SK-N-SH (cell line): ENCODE data around the gene MS4A2. TPM values are rescaled to one million over a fixed set of nuclear protein-coding genes. Genes with fewer than 3 reads are reported as not detected.

Experiments
- CTCF ChIA-PET: fragments of 300-600, 350-600 bp; formaldehyde crosslinking; extraction: SDS; loops from one replicate; lab custom pipeline; 2021; lab: Yijun Ruan, JAX
- POLR2A ChIA-PET: fragments of 350-600 bp; sonication (Branson Sonifier 250); formaldehyde crosslinking; extraction: SDS; loops from one replicate; lab custom pipeline; 2020; ENCODE audit warnings: antibody characterized with exemption, inconsistent platforms; lab: Yijun Ruan, JAX
- DNase-seq: peaks from one replicate; pipeline ENCODE4 v3.0.0; 2012
- H2AFZ ChIP-seq: fragments of 200-600 bp; sonication (generic); 2 replicates; pipeline ENCODE4 v1.8.1; 2016; ENCODE audit warnings: antibody characterized with exemption, mild to moderate bottlenecking, low read depth
- H3F3A ChIP-seq: fragments of 200-600 bp; sonication (generic); replicated peaks from 2 replicates; pipeline ENCODE3; 2016; ENCODE audit warnings: antibody characterized with exemption, mild to moderate bottlenecking; ENCODE audit not compliant: insufficient read depth
- H3K27ac ChIP-seq, 2 experiments: fragments of 200-500 bp in 1 of 2; fragments of 200-600 bp in 1 of 2; sonication (Bioruptor generic) in 1 of 2; sonication (generic), shearing (Covaris generic) in 1 of 2; 2 replicates each; pipeline versions ENCODE4 v1.5.1 to v1.6.1; 2014 to 2016; ENCODE audit warnings: low read depth in 2 of 2, inconsistent platforms in 1 of 2, low read length in 1 of 2, mild to moderate bottlenecking in 1 of 2, mixed read lengths in 1 of 2
- H3K27me3 ChIP-seq: fragments of 200-600 bp; sonication (generic), shearing (Covaris generic); 2 replicates; pipeline ENCODE4 v1.6.1; 2016; ENCODE audit warnings: mixed run types; ENCODE audit not compliant: insufficient read depth
- H3K36me3 ChIP-seq, 2 experiments: fragments of 200-500 bp in 1 of 2; fragments of 200-600 bp in 1 of 2; sonication (Bioruptor generic) in 1 of 2; sonication (generic) in 1 of 2; replicated peaks in 1 of 2; 2 replicates each; pipeline versions ENCODE3 to v1.5.1; 2014 to 2016; ENCODE audit warnings: low read length in 1 of 2, mild to moderate bottlenecking in 1 of 2; ENCODE audit not compliant: insufficient read depth in 2 of 2, control insufficient read depth in 1 of 2
- H3K4me1 ChIP-seq, 2 experiments: fragments of 200-500 bp in 1 of 2; fragments of 200-600 bp in 1 of 2; sonication (Bioruptor generic) in 1 of 2; sonication (generic), shearing (Covaris generic) in 1 of 2; 2 replicates each; pipeline versions ENCODE4 v1.5.1 to v1.6.1; 2014 to 2016; ENCODE audit warnings: low read depth in 1 of 2, low read length in 1 of 2, mixed run types in 1 of 2; ENCODE audit not compliant: insufficient read depth in 2 of 2, control insufficient read depth in 1 of 2
- H3K4me2 ChIP-seq: fragments of 200-600 bp; sonication (generic), shearing (Covaris generic); 2 replicates; pipeline ENCODE4 v1.6.1; 2017; ENCODE audit warnings: mixed run types
- H3K4me3 ChIP-seq, 2 experiments: fragments of 200-500 bp in 1 of 2; fragments of 200-600 bp in 1 of 2; sonication (Bioruptor generic) in 1 of 2; sonication (generic), shearing (Covaris generic) in 1 of 2; 2 replicates each; pipeline versions ENCODE4 v1.5.1 to v1.8.1; 2014 to 2016; ENCODE audit warnings: low read depth in 2 of 2, inconsistent platforms in 1 of 2, low read length in 1 of 2, mild to moderate bottlenecking in 1 of 2, mixed read lengths in 1 of 2, moderate library complexity in 1 of 2
- H3K79me2 ChIP-seq: fragments of 200-600 bp; sonication (generic); 2 replicates; pipeline ENCODE4 v1.8.1; 2017; ENCODE audit warnings: mild to moderate bottlenecking; ENCODE audit not compliant: insufficient read depth
- H3K9ac ChIP-seq: fragments of 200-600 bp; sonication (generic); 2 replicates; pipeline ENCODE4 v1.6.1; 2017; ENCODE audit warnings: mixed run types
- H3K9me2 ChIP-seq: fragments of 200-600 bp; sonication (generic); 2 replicates; pipeline ENCODE4 v1.6.1; 2017; ENCODE audit warnings: mixed run types
- H3K9me3 ChIP-seq: fragments of 200-600 bp; sonication (generic); 2 replicates; pipeline ENCODE4 v1.6.1; 2017; ENCODE audit warnings: mixed run types, mild to moderate bottlenecking, moderate library complexity
- H4K20me1 ChIP-seq: fragments of 200-600 bp; sonication (generic); 2 replicates; pipeline ENCODE4 v1.6.1; 2017; ENCODE audit warnings: mild to moderate bottlenecking, mixed run types; ENCODE audit not compliant: insufficient read depth
- ELF1 ChIP-seq: IDR thresholded peaks from 2 replicates; pipeline ENCODE4 v1.4.0; 2012
- EP300 ChIP-seq, 2 experiments: IDR thresholded peaks; 2 replicates each; pipeline versions ENCODE4 v1.4.0 to v1.6.1; 2012; ENCODE audit warnings: borderline replicate concordance in 1 of 2, low read depth in 1 of 2, low read length in 1 of 2
- FOSL2 ChIP-seq: IDR thresholded peaks from 2 replicates; pipeline ENCODE4 v1.4.0; 2012; ENCODE audit warnings: low read depth, mild to moderate bottlenecking, moderate library complexity, borderline replicate concordance
- RAD21 ChIP-seq: IDR thresholded peaks from 2 replicates; pipeline ENCODE4 v1.6.1; 2012; ENCODE audit warnings: mild to moderate bottlenecking, low read length
- SIN3A ChIP-seq: IDR thresholded peaks from 2 replicates; pipeline ENCODE4 v1.6.1; 2012; ENCODE audit warnings: low read depth, mild to moderate bottlenecking, low read length, moderate library complexity, borderline replicate concordance
- USF1 ChIP-seq: IDR thresholded peaks from 2 replicates; pipeline ENCODE4 v1.4.0; 2012; ENCODE audit warnings: low read depth, borderline replicate concordance
- WGBS: methylation state at CpG from one replicate; pipeline ENCODE4 v1.1.6; 2017; ENCODE audit warnings: low lambda C conversion rate; 5-methylcytosine and 5-hydroxymethylcytosine counted together
- polyA plus RNA-seq, 3 experiments: library from polyadenylated mRNA; depleted of rRNA; stranded (reverse); fragments of >200 nt; gene quantifications; 2 replicates each; pipeline ENCODE4 v1.2.3, GENCODE V29; 2012
- TF ChIP-seq, protein P1 (sequence below): IDR thresholded peaks from 2 replicates; pipeline ENCODE4 v1.6.1; 2012; ENCODE audit warnings: mild to moderate bottlenecking, low read depth, low read length, moderate library complexity
- TF ChIP-seq, protein P2 (sequence below): fragments of 200-600 bp; sonication (generic); IDR thresholded peaks from 2 replicates; pipeline ENCODE4 v1.6.1; 2017; ENCODE audit warnings: antibody characterized with exemption, mild to moderate bottlenecking, moderate library complexity

MS4A2 gene
- polyA plus RNA-seq, 1 of the 3 experiments (the other 2 are of a cell fraction) = not detected

GRCh38 chr11:60077216-60077817 lies 11.1 kb upstream of the MS4A2 start (continued):
- no peak for TF ChIP-seq USF1

DNA sequence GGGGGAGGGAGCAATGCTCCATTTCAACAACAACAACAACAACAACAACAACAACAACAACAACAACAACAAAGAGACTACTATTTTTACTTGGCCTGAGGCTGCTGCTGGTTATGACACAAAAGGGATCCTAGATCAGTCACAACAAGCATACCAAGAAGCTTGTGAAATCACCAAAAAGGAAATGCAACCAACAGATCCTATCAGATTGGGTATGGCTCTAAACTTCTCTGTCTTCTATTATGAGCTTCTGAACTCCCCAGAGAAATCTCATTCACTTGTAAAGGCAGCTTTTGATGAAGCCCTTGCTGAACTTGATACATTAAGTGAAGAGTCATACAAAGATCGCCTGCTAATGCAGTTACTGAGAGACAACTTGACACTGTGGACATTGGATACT lies 10.5 kb upstream of the MS4A2 start:
- 40% methylated on average over 1 of the region's 1 CpG for WGBS
- TF ChIP-seq EP300 (IDR thresholded peaks at IDR 0.05; ENCODE audit: borderline replicate concordance in 1 of 2, low read depth in 1 of 2, low read length in 1 of 2) = no peak
- no peak for TF ChIP-seq SIN3A
- no peak for TF ChIP-seq FOSL2
- no peak for TF ChIP-seq ELF1
- TF ChIP-seq RAD21 = no peak
- TF ChIP-seq, protein P1, sequence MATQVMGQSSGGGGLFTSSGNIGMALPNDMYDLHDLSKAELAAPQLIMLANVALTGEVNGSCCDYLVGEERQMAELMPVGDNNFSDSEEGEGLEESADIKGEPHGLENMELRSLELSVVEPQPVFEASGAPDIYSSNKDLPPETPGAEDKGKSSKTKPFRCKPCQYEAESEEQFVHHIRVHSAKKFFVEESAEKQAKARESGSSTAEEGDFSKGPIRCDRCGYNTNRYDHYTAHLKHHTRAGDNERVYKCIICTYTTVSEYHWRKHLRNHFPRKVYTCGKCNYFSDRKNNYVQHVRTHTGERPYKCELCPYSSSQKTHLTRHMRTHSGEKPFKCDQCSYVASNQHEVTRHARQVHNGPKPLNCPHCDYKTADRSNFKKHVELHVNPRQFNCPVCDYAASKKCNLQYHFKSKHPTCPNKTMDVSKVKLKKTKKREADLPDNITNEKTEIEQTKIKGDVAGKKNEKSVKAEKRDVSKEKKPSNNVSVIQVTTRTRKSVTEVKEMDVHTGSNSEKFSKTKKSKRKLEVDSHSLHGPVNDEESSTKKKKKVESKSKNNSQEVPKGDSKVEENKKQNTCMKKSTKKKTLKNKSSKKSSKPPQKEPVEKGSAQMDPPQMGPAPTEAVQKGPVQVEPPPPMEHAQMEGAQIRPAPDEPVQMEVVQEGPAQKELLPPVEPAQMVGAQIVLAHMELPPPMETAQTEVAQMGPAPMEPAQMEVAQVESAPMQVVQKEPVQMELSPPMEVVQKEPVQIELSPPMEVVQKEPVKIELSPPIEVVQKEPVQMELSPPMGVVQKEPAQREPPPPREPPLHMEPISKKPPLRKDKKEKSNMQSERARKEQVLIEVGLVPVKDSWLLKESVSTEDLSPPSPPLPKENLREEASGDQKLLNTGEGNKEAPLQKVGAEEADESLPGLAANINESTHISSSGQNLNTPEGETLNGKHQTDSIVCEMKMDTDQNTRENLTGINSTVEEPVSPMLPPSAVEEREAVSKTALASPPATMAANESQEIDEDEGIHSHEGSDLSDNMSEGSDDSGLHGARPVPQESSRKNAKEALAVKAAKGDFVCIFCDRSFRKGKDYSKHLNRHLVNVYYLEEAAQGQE = no peak
- TF ChIP-seq, protein P2, sequence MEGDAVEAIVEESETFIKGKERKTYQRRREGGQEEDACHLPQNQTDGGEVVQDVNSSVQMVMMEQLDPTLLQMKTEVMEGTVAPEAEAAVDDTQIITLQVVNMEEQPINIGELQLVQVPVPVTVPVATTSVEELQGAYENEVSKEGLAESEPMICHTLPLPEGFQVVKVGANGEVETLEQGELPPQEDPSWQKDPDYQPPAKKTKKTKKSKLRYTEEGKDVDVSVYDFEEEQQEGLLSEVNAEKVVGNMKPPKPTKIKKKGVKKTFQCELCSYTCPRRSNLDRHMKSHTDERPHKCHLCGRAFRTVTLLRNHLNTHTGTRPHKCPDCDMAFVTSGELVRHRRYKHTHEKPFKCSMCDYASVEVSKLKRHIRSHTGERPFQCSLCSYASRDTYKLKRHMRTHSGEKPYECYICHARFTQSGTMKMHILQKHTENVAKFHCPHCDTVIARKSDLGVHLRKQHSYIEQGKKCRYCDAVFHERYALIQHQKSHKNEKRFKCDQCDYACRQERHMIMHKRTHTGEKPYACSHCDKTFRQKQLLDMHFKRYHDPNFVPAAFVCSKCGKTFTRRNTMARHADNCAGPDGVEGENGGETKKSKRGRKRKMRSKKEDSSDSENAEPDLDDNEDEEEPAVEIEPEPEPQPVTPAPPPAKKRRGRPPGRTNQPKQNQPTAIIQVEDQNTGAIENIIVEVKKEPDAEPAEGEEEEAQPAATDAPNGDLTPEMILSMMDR = no peak

More for the DNA sequence above, 10.5 kb upstream of the MS4A2 start:
- ChIA-PET CTCF (interaction anchor here (0.8 kb wide), 1 partner anchor 159 kb away, joined by 3 read pairs; no protein-coding TSS in a partner anchor), POLR2A (no interaction called here)
- no peak for DNase-seq
- Histone ChIP-seq H3K9ac (no peak overlapping the region), H3F3A (no peaks in the 10 kb centered on the region), H3K4me1 (no peaks in the 10 kb centered on the region), H3K36me3 (no peaks in the 10 kb centered on the region), H3K79me2 (no peaks in the 10 kb centered on the region), H3K27ac (no peak overlapping the region), H3K4me3 (no peak overlapping the region), H3K4me2 (no peak overlapping the region), H2AFZ (no peak overlapping the region), H4K20me1 (no peaks in the 10 kb centered on the region; the same call in 1 of the 2 replicates), H3K9me2 (no peaks in the 10 kb centered on the region), H3K27me3 (no peaks in the 10 kb centered on the region), H3K9me3 (no peaks in the 10 kb centered on the region)
